ENCODE data around the gene FAM168B.

DNA sequence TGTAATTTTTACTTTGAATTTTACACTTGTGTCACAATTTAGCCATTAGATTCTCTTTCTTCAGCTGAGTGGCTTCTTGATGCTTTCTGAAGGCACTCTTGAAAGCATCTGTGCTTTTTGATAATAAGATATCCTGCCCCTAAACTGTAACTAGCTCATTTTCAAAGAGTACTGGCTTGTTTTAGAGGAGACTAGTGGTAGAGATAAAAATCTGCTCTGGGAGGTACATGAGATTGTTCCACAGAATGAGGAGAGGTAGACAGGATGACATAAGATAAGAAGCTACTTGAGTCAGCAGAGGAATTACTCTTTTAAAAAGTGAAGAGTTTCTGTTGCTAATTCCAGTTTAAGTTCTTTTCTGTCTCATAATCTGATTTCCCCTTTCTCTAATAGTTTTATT, 22.5 kb upstream of the FAM168B start:
- TF ChIP-seq, protein P1, sequence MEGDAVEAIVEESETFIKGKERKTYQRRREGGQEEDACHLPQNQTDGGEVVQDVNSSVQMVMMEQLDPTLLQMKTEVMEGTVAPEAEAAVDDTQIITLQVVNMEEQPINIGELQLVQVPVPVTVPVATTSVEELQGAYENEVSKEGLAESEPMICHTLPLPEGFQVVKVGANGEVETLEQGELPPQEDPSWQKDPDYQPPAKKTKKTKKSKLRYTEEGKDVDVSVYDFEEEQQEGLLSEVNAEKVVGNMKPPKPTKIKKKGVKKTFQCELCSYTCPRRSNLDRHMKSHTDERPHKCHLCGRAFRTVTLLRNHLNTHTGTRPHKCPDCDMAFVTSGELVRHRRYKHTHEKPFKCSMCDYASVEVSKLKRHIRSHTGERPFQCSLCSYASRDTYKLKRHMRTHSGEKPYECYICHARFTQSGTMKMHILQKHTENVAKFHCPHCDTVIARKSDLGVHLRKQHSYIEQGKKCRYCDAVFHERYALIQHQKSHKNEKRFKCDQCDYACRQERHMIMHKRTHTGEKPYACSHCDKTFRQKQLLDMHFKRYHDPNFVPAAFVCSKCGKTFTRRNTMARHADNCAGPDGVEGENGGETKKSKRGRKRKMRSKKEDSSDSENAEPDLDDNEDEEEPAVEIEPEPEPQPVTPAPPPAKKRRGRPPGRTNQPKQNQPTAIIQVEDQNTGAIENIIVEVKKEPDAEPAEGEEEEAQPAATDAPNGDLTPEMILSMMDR (IDR thresholded peaks at IDR 0.05): no peak
- TF ChIP-seq POLR2A (IDR thresholded peaks at IDR 0.05): no peak
